SU-DHL-6 (cell line): ENCODE data around the gene UBE2D3.

Experiments used
- EZH2phosphoT487 ChIP-seq: fragments of 200-600 bp; sonication (generic), shearing (Covaris generic); conservative IDR thresholded peaks from 2 replicates; pipeline ENCODE4 v1.6.1; 2018; ENCODE audit warnings: mild to moderate bottlenecking, antibody characterized with exemption, low read length, moderate library complexity, mixed read lengths
- TF ChIP-seq, protein P1 (sequence below): fragments of 200-600 bp; sonication (generic); IDR thresholded peaks from one replicate; pipeline ENCODE4 v1.5.1; 2017; ENCODE audit warnings: antibody characterized with exemption, mild to moderate bottlenecking, low read length, moderate library complexity; ENCODE audit not compliant: insufficient read depth, poor library complexity, severe bottlenecking

DNA sequence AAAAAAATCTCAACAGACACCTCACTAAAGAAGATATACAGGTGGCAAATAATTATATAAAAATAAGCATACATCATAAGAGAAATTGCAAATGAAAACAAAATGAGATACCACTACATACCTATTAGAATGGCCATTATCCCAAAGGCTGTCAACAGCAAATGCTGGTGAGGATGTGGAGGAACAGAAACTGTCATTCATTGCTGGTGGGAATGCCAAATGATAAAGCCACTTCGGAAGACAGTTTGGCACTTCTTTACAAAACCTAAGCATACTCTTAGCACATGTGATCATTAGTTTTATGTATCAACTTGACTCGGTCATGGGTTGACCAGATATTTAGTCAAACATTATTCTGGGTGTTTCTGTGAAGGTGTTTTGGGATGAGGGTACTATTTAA is 53.1 kb downstream of the UBE2D3 start:
- TF ChIP-seq, protein P1, sequence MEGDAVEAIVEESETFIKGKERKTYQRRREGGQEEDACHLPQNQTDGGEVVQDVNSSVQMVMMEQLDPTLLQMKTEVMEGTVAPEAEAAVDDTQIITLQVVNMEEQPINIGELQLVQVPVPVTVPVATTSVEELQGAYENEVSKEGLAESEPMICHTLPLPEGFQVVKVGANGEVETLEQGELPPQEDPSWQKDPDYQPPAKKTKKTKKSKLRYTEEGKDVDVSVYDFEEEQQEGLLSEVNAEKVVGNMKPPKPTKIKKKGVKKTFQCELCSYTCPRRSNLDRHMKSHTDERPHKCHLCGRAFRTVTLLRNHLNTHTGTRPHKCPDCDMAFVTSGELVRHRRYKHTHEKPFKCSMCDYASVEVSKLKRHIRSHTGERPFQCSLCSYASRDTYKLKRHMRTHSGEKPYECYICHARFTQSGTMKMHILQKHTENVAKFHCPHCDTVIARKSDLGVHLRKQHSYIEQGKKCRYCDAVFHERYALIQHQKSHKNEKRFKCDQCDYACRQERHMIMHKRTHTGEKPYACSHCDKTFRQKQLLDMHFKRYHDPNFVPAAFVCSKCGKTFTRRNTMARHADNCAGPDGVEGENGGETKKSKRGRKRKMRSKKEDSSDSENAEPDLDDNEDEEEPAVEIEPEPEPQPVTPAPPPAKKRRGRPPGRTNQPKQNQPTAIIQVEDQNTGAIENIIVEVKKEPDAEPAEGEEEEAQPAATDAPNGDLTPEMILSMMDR, result no peak
- TF ChIP-seq EZH2phosphoT487, result no peak
